ENCODE measurements around the gene COL4A4.

DNA sequence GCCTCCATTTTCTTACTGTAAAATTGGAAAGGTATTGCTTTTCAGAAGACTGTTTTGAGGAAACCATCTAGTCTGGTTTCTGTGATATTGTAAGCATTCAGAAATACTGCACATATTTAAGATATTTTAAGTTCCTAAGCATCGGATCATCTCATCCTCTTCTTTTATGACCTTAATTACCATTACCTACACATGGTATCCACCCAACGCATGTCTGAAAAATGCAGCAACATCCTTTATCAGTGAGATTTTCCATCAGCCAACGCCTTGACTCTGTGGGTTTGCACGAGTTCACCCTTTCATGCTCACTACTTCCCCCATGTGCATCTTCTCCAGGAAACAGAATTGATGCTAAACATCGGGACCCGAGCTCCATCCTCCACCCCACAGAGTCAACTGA is 84.3 kb downstream of the COL4A4 start:
- no peak for TF ChIP-seq SUZ12 (IDR thresholded peaks at IDR 0.05; ENCODE audit: extremely low read depth, insufficient read depth, insufficient read length)
- TF ChIP-seq ZNF274 (IDR thresholded peaks at IDR 0.05; ENCODE audit: low read depth, low read length), result no peak

Measured in NT2/D1 (cell line).